GM12874 (cell line): ENCODE results near the gene FZD1.

Source experiments
- CTCF ChIP-seq: IDR thresholded peaks from 2 replicates; pipeline ENCODE4 v1.5.1; 2011; ENCODE audit warnings: low read depth, mild to moderate bottlenecking, control low read depth, low read length, moderate library complexity; ENCODE audit not compliant: insufficient read depth

The FZD1 gene

GRCh38 chr7:91292506-91292905 is 28.3 kb downstream of the FZD1 start:
- TF ChIP-seq CTCF, result no peak

- TF ChIP-seq CTCF, result no peak
These were observed 28.9 kb downstream of the FZD1 start for GRCh38 chr7:91293136-91293535.

- TF ChIP-seq CTCF, result no peak
These were observed 29.6 kb downstream of the FZD1 start for GRCh38 chr7:91293840-91294239.

- no peak for TF ChIP-seq CTCF
These were observed 30.5 kb downstream of the FZD1 start for GRCh38 chr7:91294639-91295220.

GRCh38 chr7:91295576-91295975 is 31.3 kb downstream of the FZD1 start:
- TF ChIP-seq CTCF, result no peak

- TF ChIP-seq CTCF, result no peak
These were observed 33.7 kb downstream of the FZD1 start for GRCh38 chr7:91297939-91298338.

GRCh38 chr7:91299952-91300775 is 35.9 kb downstream of the FZD1 start:
- TF ChIP-seq CTCF, result no peak
